PC-3 (cell line): ENCODE measurements around the gene FBXO4. TPM values are rescaled to one million over a fixed set of nuclear protein-coding genes. Genes with fewer than 3 reads are reported as not detected.

Experiments used
- ATAC-seq: fragments of 200-7000 bp; cut with Tn5 transposase; 2 replicates; pipeline ENCODE4 v1.9.1; 2020; ENCODE audit warnings: mild to moderate bottlenecking, moderate library complexity
- BruUV-seq: library from RNA; stranded (reverse); fragments of 400-500 nt; replicated peaks from 2 replicates; lab custom pipeline; 2021; lab: Mats Ljungman, UMichigan
- CTCF ChIA-PET: fragments of 300-600 bp; sonication (Branson Sonifier 250); formaldehyde crosslinking; loops from one replicate; lab custom pipeline; 2022; ENCODE audit warnings: antibody characterized with exemption; lab: Charles Lee
- POLR2A ChIA-PET: fragments of 300-600 bp; sonication (Branson Sonifier 250); formaldehyde crosslinking; loops from one replicate; lab custom pipeline; 2022; ENCODE audit warnings: antibody characterized with exemption; ENCODE audit not compliant: unreplicated experiment; lab: Charles Lee
- DNase-seq: peaks from one replicate; pipeline ENCODE4 v3.0.0-alpha.2; 2015
- H2AFZ ChIP-seq: fragments of 300-600 bp; sonication (generic); 2 replicates; pipeline ENCODE4 v1.6.0; 2016; ENCODE audit warnings: antibody characterized with exemption, low read length
- H3F3A ChIP-seq: fragments of 300-600 bp; sonication (generic); one replicate; pipeline ENCODE4 v1.6.0; 2017; ENCODE audit warnings: antibody characterized with exemption, low read length, control low read depth, mild to moderate bottlenecking; ENCODE audit not compliant: unreplicated experiment
- H3K27ac ChIP-seq: fragments of 300-600 bp; sonication (generic); 2 replicates; pipeline ENCODE4 v1.5.1; 2016; ENCODE audit warnings: mild to moderate bottlenecking, low read length
- H3K27me3 ChIP-seq: fragments of 300-600 bp; sonication (generic); 2 replicates; pipeline ENCODE4 v1.6.1; 2016; ENCODE audit warnings: low read length, mixed read lengths
- H3K36me3 ChIP-seq: fragments of 300-600 bp; sonication (generic); 2 replicates; pipeline ENCODE4 v1.6.1; 2016; ENCODE audit warnings: low read depth, mixed run types, low read length, mixed read lengths
- H3K4me1 ChIP-seq: fragments of 300-600 bp; sonication (generic); 2 replicates; pipeline ENCODE4 v1.5.1; 2016; ENCODE audit warnings: low read length; ENCODE audit not compliant: insufficient read depth
- H3K4me2 ChIP-seq: fragments of 300-600 bp; sonication (generic); 2 replicates; pipeline ENCODE4 v1.6.0; 2016; ENCODE audit warnings: low read length
- H3K4me3 ChIP-seq: fragments of 300-600 bp; sonication (generic); 2 replicates; pipeline ENCODE4 v1.5.1; 2016; ENCODE audit warnings: mild to moderate bottlenecking, low read length, mixed read lengths
- H3K79me2 ChIP-seq: fragments of 300-600 bp; sonication (generic); 2 replicates; pipeline ENCODE4 v1.6.1; 2017; ENCODE audit warnings: low read length, mixed read lengths
- H3K9ac ChIP-seq: fragments of 300-600 bp; sonication (generic); 2 replicates; pipeline ENCODE4 v1.6.0; 2016; ENCODE audit warnings: mild to moderate bottlenecking, low read length
- H3K9me2 ChIP-seq: fragments of 300-600 bp; sonication (generic); replicated peaks from 2 replicates; pipeline ENCODE4 v1.6.1; 2016; ENCODE audit warnings: mixed run types, low read length, mixed read lengths
- H3K9me3 ChIP-seq: fragments of 300-600 bp; sonication (generic); 2 replicates; pipeline ENCODE4 v1.6.1; 2016; ENCODE audit warnings: low read length, mixed read lengths
- H4K20me1 ChIP-seq: fragments of 300-600 bp; sonication (generic); 2 replicates; pipeline ENCODE4 v1.6.1; 2016; ENCODE audit warnings: low read length, mixed read lengths
- CTCF ChIP-seq: fragments of 300-600 bp; sonication (generic); conservative IDR thresholded peaks from 2 replicates; pipeline ENCODE4 v1.5.1; 2017; ENCODE audit warnings: antibody characterized with exemption, low read depth, mild to moderate bottlenecking, low read length
- EZH2 ChIP-seq: fragments of 300-600 bp; sonication (generic); IDR thresholded peaks from one replicate; pipeline ENCODE4 v1.6.1; 2017; ENCODE audit warnings: antibody characterized with exemption, mild to moderate bottlenecking, low read length; ENCODE audit not compliant: unreplicated experiment
- EZH2phosphoT487 ChIP-seq: fragments of 300-600 bp; sonication (generic); IDR thresholded peaks from 2 replicates; pipeline ENCODE4 v1.6.1; 2018; ENCODE audit warnings: mild to moderate bottlenecking, antibody characterized with exemption, low read length, borderline replicate concordance
- intact Hi-C: fragments of 100-400 bp; cut with micrococcal nuclease; formaldehyde crosslinking; loops from 2 replicates; pipeline ENCODE4 v1.9.0; 2023
- total RNA-seq: library from RNA; depleted of rRNA; stranded (reverse); fragments of >200 nt; gene quantifications from 2 replicates; pipeline ENCODE4 v1.2.3, GENCODE V29; 2014

The FBXO4 gene
- total RNA-seq, 1 experiment from 2014 or later: 18.1 TPM

GRCh38 chr5:41960481-41960880 is 35.4 kb downstream of the FBXO4 start:
- ChIA-PET POLR2A (no interaction called here), CTCF (interaction anchor here (0.6 kb wide), 1 partner anchor 696 kb away, joined by 4 read pairs; no protein-coding TSS in a partner anchor)
- intact Hi-C loops: no loop called here
- no peaks in the 10 kb centered on the region for H3F3A ChIP-seq
- H3K4me1 ChIP-seq: no peaks in the 10 kb centered on the region
- no peak overlapping the region for H3K27ac ChIP-seq
- H4K20me1 ChIP-seq: no peaks in the 10 kb centered on the region
- H3K9me3 ChIP-seq: peaks cover 25% of the 10 kb centered on the region
- DNase-seq (no peak), ATAC-seq (no peak)
- no peaks in the 10 kb centered on the region for H3K79me2 ChIP-seq
- H3K9ac ChIP-seq: no peak overlapping the region
- no peak overlapping the region for H3K4me2 ChIP-seq
- H3K4me3 ChIP-seq: no peak overlapping the region
- BruUV-seq: no TSS peak
- no peaks in the 10 kb centered on the region for H3K9me2 ChIP-seq
- H3K36me3 ChIP-seq: no peaks in the 10 kb centered on the region
- no peak for TF ChIP-seq CTCF
- TF ChIP-seq EZH2: no peak
- TF ChIP-seq EZH2phosphoT487: no peak
- no peaks in the 10 kb centered on the region for H3K27me3 ChIP-seq
- H2AFZ ChIP-seq: no peak overlapping the region

GRCh38 chr5:41961736-41962135 is 36.7 kb downstream of the FBXO4 start:
- Histone ChIP-seq H2AFZ (no peak overlapping the region), H3K4me3 (no peak overlapping the region), H3K9me2 (no peaks in the 10 kb centered on the region), H3K27ac (no peak overlapping the region), H3K27me3 (no peaks in the 10 kb centered on the region), H3K4me1 (no peaks in the 10 kb centered on the region), H3K4me2 (no peak overlapping the region), H3K9me3 (peaks cover 25% of the 10 kb centered on the region), H3F3A (no peaks in the 10 kb centered on the region), H4K20me1 (no peaks in the 10 kb centered on the region), H3K79me2 (no peaks in the 10 kb centered on the region), H3K36me3 (no peaks in the 10 kb centered on the region), H3K9ac (no peak overlapping the region)
- CTCF ChIA-PET: no interaction called here
- no TSS peak for BruUV-seq
- TF ChIP-seq EZH2: no peak
- no peak for TF ChIP-seq EZH2phosphoT487
- no peak for TF ChIP-seq CTCF
- no peak for ATAC-seq
- no peak for DNase-seq
- POLR2A ChIA-PET: no interaction called here
- intact Hi-C loops: no loop called here

- CTCF ChIA-PET: no interaction called here
- Histone ChIP-seq H3K4me2 (no peak overlapping the region), H3K4me3 (no peak overlapping the region), H3K79me2 (no peaks in the 10 kb centered on the region), H3K27ac (no peak overlapping the region), H3K9me3 (peaks cover 25% of the 10 kb centered on the region), H4K20me1 (no peaks in the 10 kb centered on the region), H2AFZ (no peak overlapping the region), H3K9me2 (no peaks in the 10 kb centered on the region), H3K9ac (no peak overlapping the region), H3K27me3 (no peaks in the 10 kb centered on the region), H3K4me1 (no peaks in the 10 kb centered on the region), H3K36me3 (no peaks in the 10 kb centered on the region), H3F3A (no peaks in the 10 kb centered on the region)
- intact Hi-C loops: no loop called here
- DNase-seq (no peak), ATAC-seq (no peak)
- no peak for TF ChIP-seq EZH2phosphoT487
- TF ChIP-seq CTCF: no peak
- no peak for TF ChIP-seq EZH2
- POLR2A ChIA-PET: no interaction called here
- no TSS peak for BruUV-seq
These were observed 37.4 kb downstream of the FBXO4 start for GRCh38 chr5:41962491-41962890.
